Activated effector memory CD4-positive, alpha-beta T cell treated with Interleukin-2 at 50 U/mL for 16 hours (primary cell): ENCODE results near the gene RFPL4A.

Source experiments
- DNase-seq: peaks from one replicate; pipeline ENCODE4 v3.0.0-alpha.2; 2020

The RFPL4A gene

GRCh38 chr19:55809381-55810058 lies 50.6 kb downstream of the RFPL4A start:
- DNase-seq, result no peak

- no peak for DNase-seq
Observed at GRCh38 chr19:55811340-55811739, 52.4 kb downstream of the RFPL4A start.

GRCh38 chr19:55812449-55812848 lies 53.6 kb downstream of the RFPL4A start:
- no peak for DNase-seq
